ENCODE data around the gene MSI1. TPM values are rescaled to one million over a fixed set of nuclear protein-coding genes. Genes with fewer than 3 reads are reported as not detected.

Gene MSI1
- total and polyA plus RNA-seq, 10 of the 15 experiments (the other 5 are each of a cell fraction or from before 2014, with no cell fraction given): 0.04 TPM; not detected in 9

DNA sequence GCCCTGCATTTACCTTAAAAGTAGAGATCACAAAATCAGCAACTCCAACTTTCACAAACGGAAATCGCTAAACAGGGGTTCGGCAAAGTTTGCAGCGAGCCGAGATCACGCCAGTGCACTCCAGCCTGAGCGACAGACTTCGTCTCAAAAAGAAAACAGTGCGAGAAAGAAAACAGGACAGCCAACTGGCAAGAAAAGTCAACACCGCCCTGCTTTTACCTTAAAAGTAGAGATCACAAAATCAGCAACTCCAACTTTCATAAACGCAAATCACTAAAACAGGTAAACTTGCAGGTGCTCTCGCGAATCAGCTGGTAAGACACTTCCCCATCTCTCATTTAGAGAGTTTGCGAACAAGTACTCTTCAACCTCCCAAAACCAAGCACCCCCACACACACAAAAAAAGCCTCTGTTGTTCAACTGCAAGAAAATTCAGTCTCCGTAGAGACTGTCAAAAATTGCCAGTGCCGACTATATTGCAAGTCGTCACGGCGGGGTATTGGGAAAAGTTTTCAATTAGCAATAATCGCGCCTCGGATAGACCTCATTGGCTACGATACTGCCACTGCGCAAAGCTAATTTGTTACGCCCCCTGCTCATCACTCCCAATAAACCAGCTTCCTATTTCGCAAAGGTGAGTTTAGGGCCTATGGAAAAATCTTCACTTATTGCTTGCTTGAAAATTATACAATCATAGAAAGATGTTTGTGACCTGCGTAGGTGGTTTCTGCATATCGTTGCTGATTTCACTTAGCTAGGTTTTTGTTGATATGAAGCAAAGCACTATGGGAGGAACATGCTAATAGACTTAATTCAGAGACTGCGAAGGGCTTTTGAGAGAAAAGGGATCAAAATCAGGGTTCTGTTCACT lies 76.1 kb downstream of the MSI1 start, which contains the start of gene RNU4-1 (continued):
- TF ChIP-seq SRF (IDR thresholded peaks at IDR 0.05; ENCODE audit: low read depth in 2 of 2, low read length in 2 of 2) (peak in 1 of 2 experiments; percentile 60; a peak in 1 of 4 replicates), SMARCA5 (IDR thresholded peaks at IDR 0.05) (no peak), HDGF (IDR thresholded peaks at IDR 0.05) (no peak), NR2C1 (IDR thresholded peaks at IDR 0.05) (no peak), MTA2 (IDR thresholded peaks at IDR 0.05; ENCODE audit: low read depth) (peak; percentile 47; the same call in 1 of the 2 replicates), ESRRA (IDR thresholded peaks at IDR 0.05; ENCODE audit: low read length) (no peak), EZH2 (IDR thresholded peaks at IDR 0.05; ENCODE audit: borderline replicate concordance, control insufficient read depth, low read depth, low read length) (0 out of 2 replicates have a peak, but pooled peaks have one; percentile 24), FOXM1 (IDR thresholded peaks at IDR 0.05; ENCODE audit: low read depth, low read length) (peak; percentile 93), EP300 (IDR thresholded peaks at IDR 0.05; ENCODE audit: borderline replicate concordance in 1 of 2, control insufficient read depth in 1 of 2, low read depth in 2 of 2, low read length in 2 of 2) (0 out of 4 replicates have a peak, but pooled peaks of 1 of the 2 experiments have one; percentile 16), PAX5 (IDR thresholded peaks at IDR 0.05; ENCODE audit: borderline replicate concordance, low read depth, low read length) (peak; percentile 63; the same call in 1 of the 2 replicates), SMAD1 (IDR thresholded peaks at IDR 0.05; ENCODE audit: low read depth, partially characterized antibody) (peak; percentile 98), MEF2B (IDR thresholded peaks at IDR 0.05; ENCODE audit: partially characterized antibody, poor library complexity, severe bottlenecking) (no peak), NFIC (IDR thresholded peaks at IDR 0.05; ENCODE audit: low read depth, low read length) (peak; percentile 96), SPI1 (IDR thresholded peaks at IDR 0.05; ENCODE audit: borderline replicate concordance, insufficient read depth, low read depth, low read length) (peak; percentile 56; the same call in 1 of the 2 replicates), ETV6 (conservative IDR thresholded peaks at IDR 0.05 in 1 of 2, IDR thresholded peaks at IDR 0.05 in 1 of 2; ENCODE audit: borderline replicate concordance in 1 of 2, low read depth in 1 of 2) (peak in 1 of 2 experiments; percentile 77; a peak in 1 of 4 replicates), CEBPZ (IDR thresholded peaks at IDR 0.05; ENCODE audit: low read depth, low read length) (peak; percentile 63; the same call in 1 of the 2 replicates), ZBTB40 (IDR thresholded peaks at IDR 0.05; ENCODE audit: borderline replicate concordance) (no peak)

All from GM12878 (cell line).